T-cell (primary cell): ENCODE results near the gene CLK2. TPM values are rescaled to one million over a fixed set of nuclear protein-coding genes. Genes with fewer than 3 reads are reported as not detected.
"Not testable (repeated sequence)": the region's sequence is repeated elsewhere in the genome, so short reads cannot be mapped to it uniquely, and the experiment has no call there.

Experiments used
- ATAC-seq, 4 experiments: fragments of 200-7000 bp in 3 of 4; fragments of 150-1000 bp in 1 of 4; cut with Tn5 transposase; replicated peaks in 1 of 4; 1 replicate in 3 of 4; 2 replicates in 1 of 4; pipeline ENCODE4 v1.10.0; 2021; ENCODE audit warnings: moderate library complexity in 3 of 4, mild to moderate bottlenecking in 2 of 4, moderate number of reproducible peaks in 1 of 4
- CTCF ChIA-PET, 2 donors: fragments of 300-600 bp; sonication (Branson Sonifier 250); formaldehyde crosslinking; loops; one replicate each; lab custom pipeline; 2022; ENCODE audit warnings: antibody characterized with exemption in 2 of 2; lab: Charles Lee
- POLR2A ChIA-PET, 2 donors: fragments of 300-600 bp; sonication (Branson Sonifier 250); formaldehyde crosslinking; loops; one replicate each; lab custom pipeline; 2022; ENCODE audit warnings: antibody characterized with exemption in 2 of 2; lab: Charles Lee
- DNase-seq, 35 experiments: peaks; one replicate each; pipeline versions ENCODE4 v3.0.0 to v3.0.0-alpha.2; 2013 to 2023
- H3K27ac ChIP-seq: one replicate; pipeline ENCODE4 v1.5.1; 2013; ENCODE audit warnings: low read length
- H3K27me3 ChIP-seq, 2 experiments: replicated peaks in 1 of 2; 1 replicate in 1 of 2; 2 replicates in 1 of 2; pipeline versions ENCODE4 v1.6.1 to v1.7.0; 2013; ENCODE audit warnings: low read length in 1 of 2, mixed read lengths in 1 of 2; ENCODE audit not compliant: control insufficient read depth in 2 of 2, insufficient read depth in 2 of 2; ENCODE audit errors: extremely low read depth in 1 of 2
- H3K36me3 ChIP-seq, 2 donors: 1 replicate in 1 of 2; 2 replicates in 1 of 2; pipeline versions ENCODE4 v1.6.1 to v1.7.0; 2013; ENCODE audit warnings: low read length in 1 of 2; ENCODE audit not compliant: control insufficient read depth in 2 of 2, insufficient read depth in 1 of 2; ENCODE audit errors: extremely low read depth in 1 of 2
- H3K4me1 ChIP-seq, 2 experiments: 1 replicate in 1 of 2; 2 replicates in 1 of 2; pipeline versions ENCODE4 v1.6.1 to v1.7.0; 2013; ENCODE audit warnings: low read length in 2 of 2, mixed read lengths in 1 of 2; ENCODE audit not compliant: insufficient read depth in 2 of 2, control insufficient read depth in 1 of 2; ENCODE audit errors: extremely low read depth in 1 of 2
- H3K4me3 ChIP-seq, 2 donors: 1 replicate in 1 of 2; 2 replicates in 1 of 2; pipeline versions ENCODE4 v1.5.1 to v1.7.0; 2013; ENCODE audit warnings: mild to moderate bottlenecking in 2 of 2, low read length in 1 of 2, moderate library complexity in 1 of 2; ENCODE audit not compliant: control insufficient read depth in 1 of 2; ENCODE audit errors: extremely low read depth in 1 of 2
- H3K9me3 ChIP-seq: 2 replicates; pipeline ENCODE4 v1.7.0; 2013
- H3K27ac Mint-ChIP-seq, 2 donors: one replicate each; pipeline ENCODE4 v1.8.0; 2020 to 2021; ENCODE audit warnings: mild to moderate bottlenecking in 2 of 2, mixed read lengths in 2 of 2
- H3K27me3 Mint-ChIP-seq, 2 donors: one replicate each; pipeline ENCODE4 v1.8.0; 2021 to 2022; ENCODE audit warnings: mixed read lengths in 2 of 2
- H3K36me3 Mint-ChIP-seq: one replicate; pipeline ENCODE4 v1.8.0; 2021; ENCODE audit warnings: mixed read lengths
- H3K4me1 Mint-ChIP-seq, 3 donors: one replicate each; pipeline ENCODE4 v1.8.0; 2020 to 2022; ENCODE audit warnings: mixed read lengths in 3 of 3, mild to moderate bottlenecking in 1 of 3
- H3K4me3 Mint-ChIP-seq, 3 donors: one replicate each; pipeline ENCODE4 v1.8.0; 2020 to 2022; ENCODE audit warnings: mild to moderate bottlenecking in 3 of 3, mixed read lengths in 3 of 3, moderate library complexity in 3 of 3
- H3K9me3 Mint-ChIP-seq, 3 donors: one replicate each; pipeline ENCODE4 v1.8.0; 2020 to 2022; ENCODE audit warnings: mixed read lengths in 3 of 3
- WGBS: methylation state at CpG from one replicate; pipeline ENCODE4 v1.1.5; 2013; ENCODE audit warnings: missing lambda C conversion rate; ENCODE audit not compliant: insufficient coverage; 5-methylcytosine and 5-hydroxymethylcytosine counted together
- total RNA-seq, 35 experiments: library from RNA in 6 of 35; stranded (reverse) in 6 of 35; fragments of 120-200 nt in 1 of 35; gene quantifications; one replicate each; pipeline versions ENCODE4 v1.2.1 to v1.2.4 and lab custom pipeline; 2013 to 2026

CLK2 gene
- total RNA-seq, 5 donors from 2014 or later (not counting 1 experiment from before 2014, with no cell fraction given), result 76.4 to 123 (median 110) TPM

DNA sequence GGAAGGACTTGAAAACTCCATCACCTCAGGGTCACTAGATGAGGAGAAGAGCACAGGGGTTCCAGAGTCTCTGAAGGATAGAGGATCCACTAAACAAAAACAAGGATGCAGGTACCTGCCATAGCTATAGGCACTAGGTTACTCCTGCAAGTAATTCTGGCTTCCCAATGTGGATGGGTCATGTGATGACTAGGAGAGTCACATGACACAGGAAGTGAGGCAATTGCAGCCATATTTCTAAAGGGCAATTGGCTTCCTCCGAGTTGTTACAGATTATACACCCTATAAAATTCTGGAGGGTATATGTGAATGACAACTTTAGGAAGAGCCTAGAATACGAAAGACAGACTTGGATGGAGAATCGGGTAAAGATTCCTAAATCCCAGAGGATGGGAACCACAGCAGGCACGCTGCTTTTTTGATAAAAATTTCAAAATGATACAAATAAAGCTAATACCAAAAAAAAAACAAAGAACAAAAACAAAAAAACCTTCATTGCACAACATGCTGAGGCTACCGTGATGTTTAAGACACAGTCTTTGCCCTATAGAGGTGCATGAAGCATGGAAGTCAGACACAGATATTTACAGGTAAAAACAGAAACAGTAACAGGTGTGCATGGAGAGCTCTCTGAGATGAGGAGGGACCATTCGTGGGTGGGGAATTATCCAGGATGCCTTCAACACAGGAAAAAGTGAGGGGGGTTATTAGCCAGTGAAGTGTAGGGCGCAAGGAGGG is 54.3 kb downstream of the CLK2 start:
- Histone ChIP-seq H3K4me1 (peaks cover 7 to 25% of the 10 kb centered on the region in 2 experiments), H3K4me3 (no peak overlapping the region), H3K27me3 (no peaks in the 10 kb centered on the region), H3K27ac (peak overlapping the region; percentile 25), H3K36me3 (no peaks in the 10 kb centered on the region), H3K9me3 (no peaks in the 10 kb centered on the region)
- H3K36me3 Mint-ChIP-seq, result peaks cover 3% of the 10 kb centered on the region
- no peaks in the 10 kb centered on the region for H3K9me3 Mint-ChIP-seq
- no peaks in the 10 kb centered on the region for H3K27me3 Mint-ChIP-seq
- ChIA-PET CTCF (interaction anchor here in 1 of 2 donors (0.5 to 1.5 kb wide), 2 partner anchors 12 to 339 kb away, joined by 3 read pairs; no protein-coding TSS in a partner anchor), POLR2A (interaction anchor here in 1 of 2 donors (0.7 kb wide), 1 partner anchor 9 kb away, joined by 3 read pairs; no protein-coding TSS in a partner anchor)
- DNase-seq, result peak in 3 of 35 experiments; percentile 17 to 53 (median 18)
- H3K4me1 Mint-ChIP-seq, result peaks cover 12 to 32% (median 29%) of the 10 kb centered on the region in 3 donors
- WGBS, result 52% methylated on average over 2 of the region's 7 CpGs
- no peak overlapping the region for H3K4me3 Mint-ChIP-seq
- peak in 1 of 4 experiments; percentile 54 for ATAC-seq
- H3K27ac Mint-ChIP-seq, result peak overlapping the region in 1 of 2 donors; percentile 23

DNA sequence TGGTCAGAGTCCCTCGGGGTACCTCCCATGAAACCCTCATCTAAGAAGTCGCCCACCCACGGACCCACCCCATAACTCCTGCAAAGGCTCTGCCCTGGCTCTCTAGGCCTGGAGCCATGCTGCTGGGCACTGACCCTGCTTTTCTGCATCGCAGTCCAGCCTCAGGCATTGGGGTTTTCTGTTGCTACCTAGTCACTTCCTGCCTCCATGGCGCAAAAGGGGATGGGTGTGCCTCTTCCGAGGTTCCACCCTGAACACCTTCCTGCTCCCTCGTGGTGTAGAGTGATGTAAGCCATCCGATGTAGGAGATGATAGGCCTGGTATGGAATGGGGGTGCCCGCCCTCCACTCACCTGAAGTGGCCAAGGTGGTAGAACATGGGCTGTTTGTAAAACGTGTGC is 58.6 kb downstream of the CLK2 start:
- peaks cover 4 to 18% of the 10 kb centered on the region in 2 experiments for H3K4me1 ChIP-seq
- H3K4me3 ChIP-seq, H3K9me3 Mint-ChIP-seq, H3K36me3 Mint-ChIP-seq, H3K36me3 ChIP-seq, CTCF ChIA-PET, POLR2A ChIA-PET, DNase-seq, H3K9me3 ChIP-seq, H3K27me3 ChIP-seq, H3K4me3 Mint-ChIP-seq, H3K27me3 Mint-ChIP-seq: not testable (repeated sequence)
- H3K27ac Mint-ChIP-seq, result peak overlapping the region; percentile 75 to 88
- peak in 3 of 4 experiments; percentile 61 to 71 (median 64) for ATAC-seq
- peak overlapping the region; percentile 49 for H3K27ac ChIP-seq
- 71% methylated on average over 1 of the region's 10 CpGs for WGBS
- H3K4me1 Mint-ChIP-seq, result peaks cover 11 to 20% (median 19%) of the 10 kb centered on the region in 3 donors

Other genes starting within 250 kb of the CLK2 start
- 1 to 10 TPM; 1.1 to 2.6 (median 1.6) TPM for gene DCST2, start 239.7 kb downstream of the CLK2 start, total RNA-seq
- under 1 TPM in 3 of 5 donors, not detected in 2; 0.30 to 0.58 (median 0.54) TPM for gene DCST1, start 239.7 kb downstream of the CLK2 start, total RNA-seq
- gene ADAM15, start 222.2 kb downstream of the CLK2 start, total RNA-seq, result 10 to 100 TPM; 17.3 to 53.0 (median 37.2) TPM
- 1 to 10 TPM; 3.1 to 7.8 (median 6.6) TPM for gene EFNA4, start 209.8 kb downstream of the CLK2 start, total RNA-seq
- 1 to 10 TPM in 3 of 5 donors, under 1 TPM in 1, not detected in 1; 0.68 to 2.6 (median 2.3) TPM for gene EFNA3, start 194.7 kb downstream of the CLK2 start, total RNA-seq
- gene EFNA1, start 145.6 kb downstream of the CLK2 start, total RNA-seq, result 1 to 10 TPM; 1.6 to 8.4 (median 5.1) TPM
- 10 to 100 TPM; 20.7 to 34.9 (median 30.8) TPM for gene SLC50A1, start 137.7 kb downstream of the CLK2 start, total RNA-seq
- 10 to 100 TPM; 26.9 to 70.7 (median 64.5) TPM for gene DPM3, start 133.0 kb downstream of the CLK2 start, total RNA-seq
- gene KRTCAP2, start 100.2 kb downstream of the CLK2 start, total RNA-seq, result 100 to 1,000 TPM in 4 of 5 donors, 10 to 100 TPM in 1; 93.6 to 150 (median 138) TPM
- 10 to 100 TPM in 2 of 5 donors, 1 to 10 TPM in 3; 5.1 to 12.2 (median 9.8) TPM for gene TRIM46, start 99.7 kb downstream of the CLK2 start, total RNA-seq
- 10 to 100 TPM; 24.1 to 43.9 (median 34.0) TPM for gene THBS3, start 65.6 kb downstream of the CLK2 start, total RNA-seq
- gene MTX1, start 64.8 kb downstream of the CLK2 start, total RNA-seq, result 10 to 100 TPM; 20.4 to 28.4 (median 25.1) TPM
- 10 to 100 TPM; 10.2 to 17.3 (median 15.5) TPM for gene ENTREP3, start 18.0 kb downstream of the CLK2 start, total RNA-seq
- 100 to 1,000 TPM in 2 of 5 donors, 10 to 100 TPM in 3; 54.7 to 101 (median 97.4) TPM for gene SCAMP3, start 11.1 kb downstream of the CLK2 start, total RNA-seq
- 1 to 10 TPM; 1.7 to 4.1 (median 4.0) TPM for gene HCN3, start 4.0 kb upstream of the CLK2 start, total RNA-seq
- under 1 TPM in 2 of 5 donors, not detected in 3; 0.23 TPM for gene PKLR, start 27.9 kb upstream of the CLK2 start, total RNA-seq
- 100 to 1,000 TPM in 1 of 5 donors, 10 to 100 TPM in 4; 66.7 to 100 (median 93.0) TPM for gene FDPS, start 35.4 kb upstream of the CLK2 start, total RNA-seq
- gene RUSC1, start 47.4 kb upstream of the CLK2 start, total RNA-seq, result 10 to 100 TPM; 14.4 to 25.2 (median 22.9) TPM